Mesodermal cell (in vitro differentiated cells): Measurements from ENCODE around the gene LOXHD1.

Experiments used
- H3K27ac ChIP-seq: 2 replicates; pipeline ENCODE4 v1.7.0; 2013; ENCODE audit warnings: mild to moderate bottlenecking, low read depth, low read length, moderate library complexity; ENCODE audit not compliant: severe bottlenecking
- H3K36me3 ChIP-seq: 2 replicates; pipeline ENCODE4 v1.7.1; 2013; ENCODE audit warnings: mild to moderate bottlenecking, low read length, moderate library complexity; ENCODE audit not compliant: control insufficient read depth, insufficient read depth
- H3K4me1 ChIP-seq: one replicate; pipeline ENCODE4 v1.7.1; 2013; ENCODE audit warnings: mild to moderate bottlenecking, low read length; ENCODE audit not compliant: insufficient read depth, control insufficient read depth, poor library complexity, severe bottlenecking
- H3K4me3 ChIP-seq: 2 replicates; pipeline ENCODE4 v1.7.0; 2013; ENCODE audit warnings: low read length, control low read depth, mild to moderate bottlenecking; ENCODE audit not compliant: insufficient read depth, poor library complexity, severe bottlenecking; ENCODE audit errors: extremely low read depth
- H3K9me3 ChIP-seq: 2 replicates; pipeline ENCODE4 v1.7.1; 2013; ENCODE audit warnings: mild to moderate bottlenecking, low read length, moderate library complexity; ENCODE audit not compliant: control insufficient read depth
- WGBS, 2 experiments: methylation state at CpG; one replicate each; pipeline ENCODE4 v1.1.5; 2013; ENCODE audit warnings: missing lambda C conversion rate in 2 of 2; ENCODE audit not compliant: insufficient coverage in 2 of 2; 5-methylcytosine and 5-hydroxymethylcytosine counted together

Gene LOXHD1

DNA sequence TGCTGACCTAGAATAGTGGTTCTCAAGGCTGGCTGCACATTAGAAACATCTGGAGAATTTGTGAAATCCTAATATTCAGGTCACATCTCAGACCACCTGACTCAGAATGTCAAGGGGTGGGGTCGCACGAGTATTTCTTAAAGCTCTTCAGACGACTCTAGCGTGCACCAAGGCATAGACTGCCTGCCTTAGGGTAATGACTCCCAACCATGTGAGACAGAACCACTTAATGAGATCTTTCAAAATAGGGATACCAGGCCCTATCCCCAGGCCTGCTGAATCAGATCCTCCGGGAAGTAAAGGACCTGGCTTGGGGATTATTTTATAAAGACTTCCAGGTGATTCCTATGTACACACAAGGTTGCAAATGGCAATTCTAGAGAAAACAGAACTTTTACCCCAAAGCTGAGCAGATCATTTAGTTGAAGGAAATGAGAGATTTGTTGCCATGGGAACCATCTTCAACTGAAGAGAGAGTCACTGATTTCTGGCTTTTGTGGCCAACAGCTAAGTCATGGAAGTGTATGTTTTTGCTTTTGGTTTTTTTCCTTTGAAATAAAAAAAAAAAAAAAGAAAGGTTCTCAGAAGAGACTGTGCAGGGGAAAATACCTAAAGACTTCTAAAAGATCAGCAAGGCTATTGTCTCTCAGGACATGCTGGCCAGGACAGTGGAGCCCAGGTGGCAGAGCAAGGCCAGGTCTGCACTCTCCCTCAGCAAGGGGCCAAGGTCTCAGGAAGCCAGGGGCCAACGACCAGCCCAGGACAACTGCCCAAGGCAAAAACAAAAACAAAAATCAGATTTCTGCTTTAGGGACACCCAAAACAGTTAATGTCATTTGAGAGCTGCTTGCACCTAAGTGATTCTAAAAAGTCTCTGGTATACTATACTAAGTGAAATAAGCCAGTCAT, 15.3 kb upstream of the LOXHD1 start:
- Histone ChIP-seq H3K4me3 (no peak overlapping the region), H3K36me3 (no peaks in the 10 kb centered on the region), H3K4me1 (peaks cover 10% of the 10 kb centered on the region), H3K9me3 (no peaks in the 10 kb centered on the region), H3K27ac (no peak overlapping the region)
- WGBS, 2 experiments: 90 to 97% methylated on average over 4 of the region's 6 CpGs

DNA sequence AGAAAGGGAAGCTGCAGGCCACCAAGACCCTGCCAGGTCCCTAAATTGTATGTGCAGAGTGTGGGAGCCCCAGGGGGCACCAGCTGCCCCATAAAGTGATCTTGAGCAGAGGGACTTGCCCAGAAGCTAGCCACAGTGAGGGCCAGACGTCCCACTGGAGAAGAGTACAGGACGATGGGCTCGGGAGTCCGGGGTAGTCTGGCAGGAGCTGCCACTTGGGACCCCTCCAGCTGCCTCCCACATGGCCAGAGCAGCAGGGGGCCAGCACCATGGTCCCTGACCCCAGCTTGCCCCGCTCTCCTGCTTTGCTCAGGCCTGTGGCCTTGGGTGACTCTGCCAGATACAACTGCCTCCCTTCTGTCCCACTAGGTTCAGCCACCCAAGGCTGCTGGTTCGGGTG, 11.7 kb upstream of the LOXHD1 start:
- Histone ChIP-seq H3K27ac (no peak overlapping the region), H3K4me3 (no peak overlapping the region)

DNA sequence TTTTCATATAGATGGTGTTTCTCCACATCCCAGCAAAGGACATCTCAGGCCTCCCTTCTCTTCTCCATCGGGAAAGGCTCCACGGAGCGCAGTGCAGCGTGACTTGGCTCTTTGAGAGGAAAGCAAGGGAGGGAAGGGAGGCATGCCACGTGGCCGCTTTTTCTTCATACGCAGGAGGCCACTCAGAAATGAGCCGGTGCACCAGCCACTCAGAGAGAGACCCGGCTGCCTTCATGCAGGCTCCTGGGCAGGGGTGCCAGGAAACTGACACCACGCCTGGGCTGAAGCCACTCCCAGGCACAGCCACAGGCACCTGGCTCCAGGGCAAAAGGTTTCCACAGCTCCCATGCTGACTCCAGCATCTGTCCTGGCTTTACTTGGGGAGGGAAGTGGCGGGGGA, 11.1 kb upstream of the LOXHD1 start:
- no peaks in the 10 kb centered on the region for H3K36me3 ChIP-seq
- H3K9me3 ChIP-seq: no peaks in the 10 kb centered on the region
- no peak overlapping the region for H3K4me3 ChIP-seq
- no peak overlapping the region for H3K27ac ChIP-seq
- 81 to 85% methylated on average over 7 to 9 of the region's 11 CpGs for WGBS, 2 experiments
- H3K4me1 ChIP-seq: peaks cover 6% of the 10 kb centered on the region

More for the DNA sequence above, 11.7 kb upstream of the LOXHD1 start:
- peaks cover 6% of the 10 kb centered on the region for H3K4me1 ChIP-seq
- WGBS, 2 experiments: 76 to 84% methylated on average over 5 to 6 of the region's 6 CpGs
- no peaks in the 10 kb centered on the region for H3K36me3 ChIP-seq
- no peaks in the 10 kb centered on the region for H3K9me3 ChIP-seq

DNA sequence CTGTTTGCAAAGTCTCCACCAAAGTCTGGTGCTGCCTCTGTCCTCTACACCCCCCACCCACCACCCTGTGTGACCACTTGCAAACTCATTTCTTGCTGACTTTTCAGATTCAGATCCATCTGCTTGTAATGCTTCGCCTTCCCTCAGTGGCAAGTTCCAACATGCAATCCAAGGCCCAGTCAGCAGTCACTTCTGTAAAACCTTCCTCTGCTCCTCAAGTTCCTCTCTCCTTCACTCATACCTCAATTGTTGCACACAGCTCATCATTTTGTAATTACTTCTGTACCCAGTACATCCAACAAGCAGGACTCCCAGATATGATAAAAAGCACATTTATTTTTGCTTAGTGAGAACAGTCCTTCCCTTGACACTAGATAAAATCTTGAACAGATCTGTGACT, 6.5 kb upstream of the LOXHD1 start:
- no peaks in the 10 kb centered on the region for H3K36me3 ChIP-seq
- no peak overlapping the region for H3K27ac ChIP-seq
- H3K9me3 ChIP-seq: no peaks in the 10 kb centered on the region
- H3K4me3 ChIP-seq: no peak overlapping the region
- 84 to 100% methylated on average over 1 of the region's 1 CpG for WGBS, 2 experiments
- no peaks in the 10 kb centered on the region for H3K4me1 ChIP-seq

DNA sequence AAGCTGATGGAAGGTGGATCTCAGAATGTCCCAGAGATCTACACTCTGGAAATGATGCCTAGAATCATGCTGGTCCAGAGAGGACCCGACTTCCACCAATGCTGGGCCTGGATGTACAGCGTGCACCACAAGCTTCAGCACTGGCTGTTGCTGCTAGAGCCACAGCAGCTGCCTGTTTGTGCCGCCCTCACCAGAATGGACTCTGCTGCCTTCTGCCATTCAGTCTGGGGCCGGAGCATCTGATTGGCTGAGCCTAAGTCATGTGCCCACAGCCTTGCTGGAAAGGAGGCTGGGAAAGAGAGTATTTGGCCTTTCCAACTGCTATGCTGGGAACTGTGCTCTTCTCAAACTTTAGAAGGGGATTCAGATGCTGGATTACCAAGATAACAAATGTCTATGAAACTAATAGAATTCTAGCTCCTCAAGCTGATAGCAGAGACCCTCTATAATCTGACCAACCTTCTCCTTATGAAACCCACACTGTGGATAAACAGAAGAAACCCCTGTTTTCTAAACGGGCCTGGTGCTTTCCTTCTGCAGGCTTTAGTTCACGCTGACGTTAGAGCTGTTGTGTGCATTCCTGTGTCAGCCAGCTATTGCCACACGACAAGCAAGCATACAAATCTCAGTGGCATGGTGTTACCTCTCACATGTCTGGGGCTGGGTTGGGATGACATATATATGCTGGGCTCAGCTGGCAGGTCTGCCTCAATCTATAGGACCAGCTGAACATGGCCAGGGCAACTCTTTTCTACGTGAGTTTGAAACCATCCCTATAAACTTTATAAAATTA, 4.1 kb upstream of the LOXHD1 start:
- H3K4me1 ChIP-seq: no peaks in the 10 kb centered on the region
- no peaks in the 10 kb centered on the region for H3K9me3 ChIP-seq
- WGBS, 2 experiments: 82 to 92% methylated on average over 8 of the region's 9 CpGs
- H3K36me3 ChIP-seq: no peaks in the 10 kb centered on the region
- H3K4me3 ChIP-seq: no peak overlapping the region
- H3K27ac ChIP-seq: no peak overlapping the region

DNA sequence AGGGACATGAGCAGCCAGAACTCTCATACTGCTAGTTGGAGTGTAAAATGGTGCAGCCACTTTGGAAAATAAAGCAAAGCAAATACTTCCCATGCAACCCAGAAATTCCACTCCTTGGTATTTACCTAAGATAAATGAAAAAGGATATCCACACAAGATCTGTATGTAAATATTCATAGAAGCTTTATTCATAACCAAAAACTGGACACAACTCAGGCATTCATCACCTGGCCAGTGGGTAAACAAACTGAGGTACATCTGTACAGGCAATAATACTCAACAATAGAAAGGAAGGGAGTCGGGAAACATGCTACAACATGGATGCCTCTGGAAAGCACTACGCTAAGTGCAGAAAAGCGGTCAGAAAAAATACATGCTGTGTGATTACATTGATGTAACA, 2.5 kb upstream of the LOXHD1 start:
- Histone ChIP-seq H3K27ac (no peak overlapping the region), H3K9me3 (no peaks in the 10 kb centered on the region), H3K4me3 (no peak overlapping the region), H3K4me1 (no peaks in the 10 kb centered on the region), H3K36me3 (no peaks in the 10 kb centered on the region)
- WGBS, 2 experiments: 93% methylated on average over 3 of the region's 3 CpGs; no CpG with 5 or more reads in 1 of the 2 experiments

GRCh38 chr18:46656326-46657114, 500 bp downstream of the LOXHD1 start:
- H3K4me3 ChIP-seq: no peak overlapping the region
- no peaks in the 10 kb centered on the region for H3K36me3 ChIP-seq
- no peak overlapping the region for H3K27ac ChIP-seq
- 90 to 93% methylated on average over 22 to 27 of the region's 27 CpGs for WGBS, 2 experiments
- no peaks in the 10 kb centered on the region for H3K9me3 ChIP-seq
- H3K4me1 ChIP-seq: no peaks in the 10 kb centered on the region

DNA sequence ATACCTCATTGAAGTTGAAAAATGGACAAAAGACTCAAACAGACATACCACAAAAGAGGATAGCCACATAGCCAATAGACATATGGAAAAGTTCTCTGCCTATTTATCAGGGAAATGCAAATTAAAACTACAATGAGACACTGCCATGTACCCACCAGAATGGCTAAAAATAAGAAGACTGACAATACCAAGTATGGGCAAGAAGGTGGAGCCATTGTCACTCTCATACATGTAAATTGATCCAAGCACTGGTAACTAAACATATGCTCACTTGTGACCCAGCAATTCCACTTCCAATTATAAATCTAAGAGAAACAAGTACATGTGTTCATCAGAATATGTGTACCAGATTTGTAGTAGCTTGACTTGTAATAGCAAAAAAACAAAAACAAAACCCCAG, 4.6 kb downstream of the LOXHD1 start:
- Histone ChIP-seq H3K9me3 (no peaks in the 10 kb centered on the region), H3K27ac (no peak overlapping the region), H3K36me3 (no peaks in the 10 kb centered on the region), H3K4me1 (no peaks in the 10 kb centered on the region), H3K4me3 (no peak overlapping the region)

DNA sequence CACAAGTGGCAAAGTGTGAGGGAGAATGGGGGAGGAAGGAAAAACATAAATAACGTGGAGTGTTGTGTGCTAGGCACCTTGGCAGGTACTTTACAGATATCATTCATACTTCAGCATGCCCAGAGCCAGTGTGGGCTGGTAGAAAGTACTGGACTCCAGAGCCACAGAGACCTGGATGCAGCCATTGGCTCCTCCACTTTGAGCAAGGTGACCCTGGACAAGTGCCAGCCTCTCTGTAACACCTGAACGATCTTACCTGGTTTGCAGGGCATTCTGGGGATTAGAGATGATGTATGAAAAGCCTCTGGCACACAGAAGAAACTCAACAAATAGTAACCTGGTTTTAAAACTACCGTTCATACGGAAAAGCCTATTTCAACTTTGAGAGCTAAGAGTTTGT, 6.3 kb downstream of the LOXHD1 start:
- Histone ChIP-seq H3K36me3 (no peaks in the 10 kb centered on the region), H3K4me3 (no peak overlapping the region), H3K9me3 (no peaks in the 10 kb centered on the region), H3K27ac (no peak overlapping the region), H3K4me1 (no peaks in the 10 kb centered on the region)
- 100% methylated on average over 2 of the region's 4 CpGs; no CpG with 5 or more reads in 1 of the 2 experiments for WGBS, 2 experiments

GRCh38 chr18:46649071-46649862, 7.8 kb downstream of the LOXHD1 start:
- WGBS, 2 experiments: 91 to 95% methylated on average over 10 to 11 of the region's 12 CpGs
- no peaks in the 10 kb centered on the region for H3K36me3 ChIP-seq
- no peaks in the 10 kb centered on the region for H3K4me1 ChIP-seq
- no peak overlapping the region for H3K27ac ChIP-seq
- H3K9me3 ChIP-seq: no peaks in the 10 kb centered on the region
- no peak overlapping the region for H3K4me3 ChIP-seq
